ENCODE measurements around the gene KRT4. TPM values are rescaled to one million over a fixed set of nuclear protein-coding genes. Genes with fewer than 3 reads are reported as not detected.
"Not testable (repeated sequence)": the region's sequence is repeated elsewhere in the genome, so short reads cannot be mapped to it uniquely, and the experiment has no call there.

The KRT4 gene
- total and polyA plus RNA-seq, 2 donors (not counting 3 experiments of a cell fraction or from before 2014, with no cell fraction given) = not detected

GRCh38 chr12:52761802-52762201, 52.1 kb downstream of the KRT4 start:
- Histone ChIP-seq H3K4me1 (ENCODE audit: control insufficient read depth, extremely low read depth, insufficient read depth, low read length) (no peaks in the 10 kb centered on the region), H3K4me2 (ENCODE audit: insufficient read depth, low read length) (no peak overlapping the region), H3K79me2 (ENCODE audit: control insufficient read depth, insufficient read depth, low read length) (no peaks in the 10 kb centered on the region), H4K20me1 (replicated peaks; ENCODE audit: control insufficient read depth, extremely low read depth, insufficient read depth, low read length) (no peaks in the 10 kb centered on the region), H3K9me3 (replicated peaks; ENCODE audit: control insufficient read depth, insufficient read depth, low read length) (no peaks in the 10 kb centered on the region), H3K9ac (replicated peaks; ENCODE audit: extremely low read depth, insufficient read depth, low read length) (no peak overlapping the region), H3K36me3 (ENCODE audit: control insufficient read depth in 2 of 2, extremely low read depth in 1 of 2, insufficient read depth in 2 of 2, low read length in 2 of 2) (no peaks in the 10 kb centered on the region), H3K27ac (ENCODE audit: insufficient read depth, low read depth, low read length) (no peak overlapping the region), H3K27me3 (ENCODE audit: control insufficient read depth in 2 of 2, insufficient read depth in 2 of 2, low read length in 2 of 2) (peaks cover 2 to 4% of the 10 kb centered on the region in 2 experiments), H3K4me3 (replicated peaks in 1 of 3; ENCODE audit: insufficient read depth in 1 of 3, low read depth in 1 of 3, low read length in 3 of 3) (no peak overlapping the region), H3K9me1 (replicated peaks; ENCODE audit: control insufficient read depth, extremely low read depth, insufficient read depth, low read length) (no peaks in the 10 kb centered on the region), H2AFZ (ENCODE audit: low read depth, low read length) (no peak overlapping the region)
- no peak for TF ChIP-seq POLR2AphosphoS5 (IDR thresholded peaks at IDR 0.05; ENCODE audit: insufficient read depth, low read depth, low read length)
- TF ChIP-seq, protein P1, sequence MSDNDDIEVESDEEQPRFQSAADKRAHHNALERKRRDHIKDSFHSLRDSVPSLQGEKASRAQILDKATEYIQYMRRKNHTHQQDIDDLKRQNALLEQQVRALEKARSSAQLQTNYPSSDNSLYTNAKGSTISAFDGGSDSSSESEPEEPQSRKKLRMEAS (IDR thresholded peaks at IDR 0.05; ENCODE audit: insufficient read depth, insufficient read length) = no peak
- no peak for TF ChIP-seq JUN (IDR thresholded peaks at IDR 0.05; ENCODE audit: borderline replicate concordance, insufficient read depth, insufficient read length, low read depth)
- TF ChIP-seq FOS (IDR thresholded peaks at IDR 0.05; ENCODE audit: borderline replicate concordance, insufficient read depth, low read length) = no peak
- no peak for TF ChIP-seq EZH2 (IDR thresholded peaks at IDR 0.05; ENCODE audit: borderline replicate concordance, low read depth, low read length, severe bottlenecking)
- no peak for TF ChIP-seq POLR2A (IDR thresholded peaks at IDR 0.05; ENCODE audit: low read depth, low read length)
- TF ChIP-seq, protein P2, sequence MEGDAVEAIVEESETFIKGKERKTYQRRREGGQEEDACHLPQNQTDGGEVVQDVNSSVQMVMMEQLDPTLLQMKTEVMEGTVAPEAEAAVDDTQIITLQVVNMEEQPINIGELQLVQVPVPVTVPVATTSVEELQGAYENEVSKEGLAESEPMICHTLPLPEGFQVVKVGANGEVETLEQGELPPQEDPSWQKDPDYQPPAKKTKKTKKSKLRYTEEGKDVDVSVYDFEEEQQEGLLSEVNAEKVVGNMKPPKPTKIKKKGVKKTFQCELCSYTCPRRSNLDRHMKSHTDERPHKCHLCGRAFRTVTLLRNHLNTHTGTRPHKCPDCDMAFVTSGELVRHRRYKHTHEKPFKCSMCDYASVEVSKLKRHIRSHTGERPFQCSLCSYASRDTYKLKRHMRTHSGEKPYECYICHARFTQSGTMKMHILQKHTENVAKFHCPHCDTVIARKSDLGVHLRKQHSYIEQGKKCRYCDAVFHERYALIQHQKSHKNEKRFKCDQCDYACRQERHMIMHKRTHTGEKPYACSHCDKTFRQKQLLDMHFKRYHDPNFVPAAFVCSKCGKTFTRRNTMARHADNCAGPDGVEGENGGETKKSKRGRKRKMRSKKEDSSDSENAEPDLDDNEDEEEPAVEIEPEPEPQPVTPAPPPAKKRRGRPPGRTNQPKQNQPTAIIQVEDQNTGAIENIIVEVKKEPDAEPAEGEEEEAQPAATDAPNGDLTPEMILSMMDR (IDR thresholded peaks at IDR 0.05; ENCODE audit: extremely low read depth in 1 of 2, insufficient read depth in 1 of 2, low read depth in 1 of 2, low read length in 2 of 2) = no peak
- no peak for TF ChIP-seq MYC (IDR thresholded peaks at IDR 0.05; ENCODE audit: low read depth, low read length)
- no peak for TF ChIP-seq GATA2 (IDR thresholded peaks at IDR 0.05; ENCODE audit: insufficient read depth, insufficient read length, low read depth, low read length)
- intact Hi-C loops (cut with micrococcal nuclease) = no loop called here
- dilution Hi-C loops (cut with MboI; ENCODE audit: extremely low pct_ligation_motif_present, low sequenced_read_pairs) = no loop called here
- DNase-seq (ENCODE audit: low read depth, low spot score) (no peak), FAIRE-seq (no peak)
- no TSS peak for BruUV-seq (replicated peaks)
- CTCF ChIA-PET = no interaction called here
- POLR2A ChIA-PET = no interaction called here

- FAIRE-seq; H3K36me3 ChIP-seq (ENCODE audit: control insufficient read depth in 2 of 2, extremely low read depth in 1 of 2, insufficient read depth in 2 of 2, low read length in 2 of 2); H3K27ac ChIP-seq (ENCODE audit: insufficient read depth, low read depth, low read length); H3K27me3 ChIP-seq (ENCODE audit: control insufficient read depth in 2 of 2, insufficient read depth in 2 of 2, low read length in 2 of 2); H3K79me2 ChIP-seq (ENCODE audit: control insufficient read depth, insufficient read depth, low read length); intact Hi-C loops (cut with micrococcal nuclease); dilution Hi-C loops (cut with MboI; ENCODE audit: extremely low pct_ligation_motif_present, low sequenced_read_pairs); H3K4me2 ChIP-seq (ENCODE audit: insufficient read depth, low read length); H4K20me1 ChIP-seq (replicated peaks; ENCODE audit: control insufficient read depth, extremely low read depth, insufficient read depth, low read length); BruUV-seq (replicated peaks); H3K9ac ChIP-seq (replicated peaks; ENCODE audit: extremely low read depth, insufficient read depth, low read length); H2AFZ ChIP-seq (ENCODE audit: low read depth, low read length); H3K9me3 ChIP-seq (replicated peaks; ENCODE audit: control insufficient read depth, insufficient read depth, low read length); CTCF ChIA-PET; H3K4me3 ChIP-seq (replicated peaks in 1 of 3; ENCODE audit: insufficient read depth in 1 of 3, low read depth in 1 of 3, low read length in 3 of 3); H3K9me1 ChIP-seq (replicated peaks; ENCODE audit: control insufficient read depth, extremely low read depth, insufficient read depth, low read length); DNase-seq (ENCODE audit: low read depth, low spot score); H3K4me1 ChIP-seq (ENCODE audit: control insufficient read depth, extremely low read depth, insufficient read depth, low read length); POLR2A ChIA-PET: not testable (repeated sequence)
These were observed 52.7 kb downstream of the KRT4 start for GRCh38 chr12:52761218-52761617.
